NCI-H524 (cell line): ENCODE results near the gene OPN4.
A peak's percentile ranks its signal among the peaks of the same experiment; 100 is the strongest.

Experiments used
- DNase-seq, 2 experiments: peaks; one replicate each; lab custom pipeline; 2025; lab: John Stamatoyannopoulos, UW

Gene OPN4

GRCh38 chr10:86647773-86648703 is 6.3 kb upstream of the OPN4 start:
- DNase-seq: no peak

GRCh38 chr10:86648704-86649427 is 5.5 kb upstream of the OPN4 start:
- peak; percentile 58 to 65 for DNase-seq

GRCh38 chr10:86649471-86650150 is 4.7 kb upstream of the OPN4 start:
- DNase-seq: peak in 1 of 2 experiments; percentile 15

GRCh38 chr10:86650151-86650550 is 4.2 kb upstream of the OPN4 start:
- DNase-seq: no peak

GRCh38 chr10:86651021-86651471 is 3.3 kb upstream of the OPN4 start:
- peak; percentile 35 to 49 for DNase-seq

GRCh38 chr10:86651631-86652331 is 2.6 kb upstream of the OPN4 start:
- DNase-seq: no peak

- peak in 1 of 2 experiments; percentile 43 for DNase-seq
Measured at GRCh38 chr10:86652361-86653202, 1.8 kb upstream of the OPN4 start.

GRCh38 chr10:86653379-86653778 is 968 bp upstream of the OPN4 start:
- no peak for DNase-seq

- DNase-seq: no peak
Measured at GRCh38 chr10:86653987-86654386, 360 bp upstream of the OPN4 start.

- no peak for DNase-seq
Measured at GRCh38 chr10:86655173-86655540, 810 bp downstream of the OPN4 start.

GRCh38 chr10:86655596-86655995 is 1.2 kb downstream of the OPN4 start:
- no peak for DNase-seq

- DNase-seq: no peak
Measured at GRCh38 chr10:86657011-86657395, 2.7 kb downstream of the OPN4 start.

GRCh38 chr10:86657396-86658011 is 3.2 kb downstream of the OPN4 start:
- DNase-seq: no peak

- DNase-seq: no peak
Measured at GRCh38 chr10:86658261-86658741, 4.0 kb downstream of the OPN4 start.

- DNase-seq: no peak
Measured at GRCh38 chr10:86658751-86659150, 4.4 kb downstream of the OPN4 start.

GRCh38 chr10:86659161-86659691 is 4.9 kb downstream of the OPN4 start:
- DNase-seq: no peak

GRCh38 chr10:86659721-86660453 is 5.5 kb downstream of the OPN4 start:
- no peak for DNase-seq

- no peak for DNase-seq
Measured at GRCh38 chr10:86661161-86662025, 7.0 kb downstream of the OPN4 start.
